ENCODE results near the gene BCL6B. TPM values are rescaled to one million over a fixed set of nuclear protein-coding genes. Genes with fewer than 3 reads are reported as not detected.
"Not testable (repeated sequence)": the region's sequence is repeated elsewhere in the genome, so short reads cannot be mapped to it uniquely, and the experiment has no call there.

BCL6B gene, protein sequence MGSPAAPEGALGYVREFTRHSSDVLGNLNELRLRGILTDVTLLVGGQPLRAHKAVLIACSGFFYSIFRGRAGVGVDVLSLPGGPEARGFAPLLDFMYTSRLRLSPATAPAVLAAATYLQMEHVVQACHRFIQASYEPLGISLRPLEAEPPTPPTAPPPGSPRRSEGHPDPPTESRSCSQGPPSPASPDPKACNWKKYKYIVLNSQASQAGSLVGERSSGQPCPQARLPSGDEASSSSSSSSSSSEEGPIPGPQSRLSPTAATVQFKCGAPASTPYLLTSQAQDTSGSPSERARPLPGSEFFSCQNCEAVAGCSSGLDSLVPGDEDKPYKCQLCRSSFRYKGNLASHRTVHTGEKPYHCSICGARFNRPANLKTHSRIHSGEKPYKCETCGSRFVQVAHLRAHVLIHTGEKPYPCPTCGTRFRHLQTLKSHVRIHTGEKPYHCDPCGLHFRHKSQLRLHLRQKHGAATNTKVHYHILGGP
- total RNA-seq (ENCODE audit: insufficient read depth, low replicate concordance): 35.2 TPM

DNA sequence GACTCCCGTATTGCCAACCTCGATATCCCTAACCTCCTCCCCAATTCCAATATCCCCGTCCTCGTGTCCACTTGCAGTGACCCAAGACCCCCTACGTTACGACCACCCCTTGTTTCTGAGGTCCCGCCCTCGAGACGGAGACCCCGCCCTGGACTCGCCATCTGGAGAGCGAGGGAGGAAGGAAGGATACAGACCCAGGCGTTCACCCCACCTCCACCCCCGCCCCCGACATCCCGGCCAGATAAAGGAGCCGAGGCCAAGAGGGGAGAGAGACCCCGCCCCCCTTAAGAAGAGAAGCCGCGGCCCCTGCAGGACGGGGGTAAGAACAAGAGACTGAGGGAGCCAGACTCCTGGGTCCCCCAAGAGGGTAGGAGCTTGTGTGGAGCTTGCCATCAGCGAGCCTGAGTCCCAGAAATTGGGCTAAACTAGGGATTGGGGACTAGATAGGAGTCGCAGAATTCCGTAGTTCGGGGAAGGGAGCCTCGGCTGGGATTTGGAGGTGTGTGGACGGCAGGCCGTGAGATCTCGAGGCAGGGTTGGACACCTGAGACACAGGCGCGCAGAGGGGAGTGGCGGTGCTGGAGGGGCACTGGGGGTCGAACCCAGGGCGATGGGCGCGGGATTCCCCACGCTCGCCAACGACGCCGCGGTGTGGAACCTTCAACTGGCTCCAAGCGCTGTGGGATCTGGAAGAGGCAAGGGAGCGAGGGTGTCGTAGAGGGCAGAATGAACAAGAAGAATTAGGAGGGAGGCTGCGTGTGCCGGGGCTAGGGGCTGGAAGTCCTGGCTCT lies at the start of gene BCL6B:
Gene BCL6B, plus strand, starts transcription at position 270 of the 791 bp plus-strand sequence. CDS start 622 bp downstream, outside the sequence.
- DNase-seq (ENCODE audit: low spot score): no peak

DNA sequence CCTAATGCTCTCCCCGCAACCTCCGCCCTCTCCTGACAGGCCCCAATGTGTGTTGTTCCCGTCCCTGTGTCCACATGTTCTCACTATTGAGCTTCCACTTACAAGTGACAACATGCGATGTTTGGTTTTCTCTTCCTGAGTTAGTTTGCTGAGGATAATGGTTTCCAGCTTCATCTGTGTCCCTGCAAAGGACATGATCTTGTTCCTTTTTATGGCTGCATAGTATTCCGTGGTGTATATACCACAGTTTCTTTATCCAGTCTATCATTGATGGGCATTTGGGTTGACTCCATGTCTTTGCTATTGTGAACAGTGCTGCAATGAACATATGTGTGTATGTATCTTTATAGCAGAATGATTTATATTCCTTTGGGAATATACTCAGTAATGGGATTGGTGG lies 43.4 kb upstream of the BCL6B start:
- DNase-seq (ENCODE audit: low spot score): not testable (repeated sequence)

DNA sequence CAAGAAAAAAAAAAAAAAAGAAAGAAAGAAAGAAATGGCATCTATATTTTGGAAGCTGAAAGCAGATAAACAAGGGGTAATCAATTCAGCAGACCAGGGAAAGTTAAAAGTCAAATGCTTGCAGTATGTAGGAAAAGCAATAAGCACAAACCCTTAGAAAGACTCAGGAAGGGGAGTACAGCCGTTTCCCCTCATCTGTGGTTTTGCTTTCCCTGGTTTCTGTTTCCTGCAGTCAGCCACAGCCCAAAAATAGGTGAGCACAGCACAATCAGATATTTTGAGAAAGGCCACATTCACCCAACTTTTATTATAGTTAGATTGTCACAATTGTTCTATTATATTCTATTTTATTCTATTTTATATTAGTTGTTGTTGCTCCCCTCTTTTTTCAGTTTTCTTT lies 41.4 kb upstream of the BCL6B start:
- no peak for DNase-seq (ENCODE audit: low spot score)

DNA sequence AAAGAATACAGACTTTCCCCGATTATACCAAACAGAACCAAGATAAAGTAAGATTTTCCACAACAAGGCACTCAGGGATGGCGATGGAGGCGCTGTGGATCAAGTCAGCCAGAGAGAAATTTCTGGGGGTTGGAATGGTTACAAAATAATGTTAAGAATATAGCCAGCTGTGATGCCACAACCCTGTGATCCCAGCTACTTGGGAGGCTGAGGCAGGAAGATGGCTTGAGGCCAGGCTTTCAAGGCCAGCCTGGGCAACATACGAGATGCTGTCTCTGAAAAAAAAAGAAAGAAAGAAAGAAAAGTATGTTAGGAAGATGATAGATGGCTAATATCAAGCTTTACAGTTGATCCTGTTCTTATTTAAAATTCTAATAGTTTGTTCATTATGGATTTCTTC lies 37.6 kb upstream of the BCL6B start:
- no peak for DNase-seq (ENCODE audit: low spot score)

DNA sequence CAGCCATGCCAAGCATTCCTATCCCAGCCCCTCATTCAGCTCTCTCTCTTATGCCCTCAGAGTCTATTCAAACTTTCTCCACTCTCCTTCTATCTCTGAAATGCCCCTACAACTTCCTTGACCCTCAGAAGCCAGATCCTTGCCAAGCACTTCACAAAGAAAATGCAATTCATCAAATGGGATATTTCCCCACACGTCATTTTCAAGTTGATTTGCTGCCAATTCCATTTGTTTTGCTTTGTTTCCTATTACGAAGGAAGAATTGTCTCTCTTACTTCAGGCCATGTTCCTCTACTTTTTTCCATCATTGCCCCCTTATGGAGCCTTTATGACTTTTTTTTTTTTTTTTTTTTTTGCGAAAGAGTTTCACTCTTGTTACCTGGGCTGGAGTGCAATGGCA lies 36.2 kb upstream of the BCL6B start:
- DNase-seq (ENCODE audit: low spot score): no peak

DNA sequence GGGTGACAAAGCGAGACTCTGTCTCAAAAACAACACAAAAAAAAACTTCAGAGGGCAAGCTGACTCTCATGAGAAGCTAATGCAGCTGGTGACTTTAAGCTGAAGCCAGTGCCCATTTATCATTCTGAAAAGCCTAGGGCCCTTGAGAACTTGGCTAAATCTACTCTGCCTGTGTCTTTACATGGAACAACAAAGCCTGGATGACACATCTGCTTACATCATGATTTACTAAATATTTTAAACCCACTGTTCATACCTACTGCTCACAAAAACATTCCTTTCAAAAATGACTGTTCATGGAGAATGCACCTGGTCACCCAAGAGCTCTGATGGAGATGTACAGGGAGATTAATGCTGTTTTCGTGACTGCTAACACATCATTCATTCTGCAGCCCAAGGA lies 33.1 kb upstream of the BCL6B start:
- no peak for DNase-seq (ENCODE audit: low spot score)

DNA sequence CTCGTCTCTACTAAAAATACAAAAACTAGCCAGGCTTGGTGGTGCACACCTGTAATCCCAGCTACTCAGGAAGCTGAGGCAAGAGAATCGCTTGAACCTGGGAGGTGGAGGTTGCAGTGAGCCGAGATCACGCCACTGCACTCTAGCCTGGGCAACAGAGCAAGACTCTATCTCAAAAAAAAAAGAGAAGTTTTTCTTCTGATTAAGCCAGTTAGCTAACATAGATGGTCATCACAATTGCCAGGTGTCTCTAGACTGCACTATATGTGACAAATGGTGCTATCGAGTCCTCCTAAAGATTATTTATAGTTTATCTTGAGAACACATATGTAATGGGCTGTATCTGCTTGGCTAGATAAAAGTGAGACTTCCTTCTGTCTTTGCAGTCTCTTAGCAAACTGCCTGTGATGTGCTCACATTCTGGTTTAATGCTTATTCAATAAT lies 29.2 kb upstream of the BCL6B start:
- not testable (repeated sequence) for DNase-seq (ENCODE audit: low spot score)

DNA sequence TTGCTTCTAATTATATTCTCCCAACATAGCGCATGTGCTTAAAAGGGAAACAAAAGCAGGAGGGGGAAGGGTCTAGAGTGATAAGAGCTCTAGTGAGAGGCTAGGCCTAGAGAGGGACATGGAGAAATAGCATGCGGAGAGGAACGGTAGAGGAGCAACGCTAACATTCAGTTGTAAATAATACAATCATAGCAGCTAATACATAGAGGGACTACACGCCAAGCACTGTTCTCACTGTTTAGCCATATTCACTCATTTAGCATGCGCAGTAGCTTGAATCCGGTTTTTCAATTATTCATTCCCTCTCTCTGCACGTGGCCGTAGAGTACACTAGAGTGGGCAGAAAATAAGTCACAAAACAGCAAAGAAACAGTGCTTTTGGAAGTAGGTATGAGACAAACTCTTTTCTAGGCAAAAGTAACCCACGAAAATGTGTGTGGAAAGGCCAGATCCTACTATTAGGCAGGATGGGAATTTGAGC lies 28.7 kb upstream of the BCL6B start:
- DNase-seq (ENCODE audit: low spot score): no peak

DNA sequence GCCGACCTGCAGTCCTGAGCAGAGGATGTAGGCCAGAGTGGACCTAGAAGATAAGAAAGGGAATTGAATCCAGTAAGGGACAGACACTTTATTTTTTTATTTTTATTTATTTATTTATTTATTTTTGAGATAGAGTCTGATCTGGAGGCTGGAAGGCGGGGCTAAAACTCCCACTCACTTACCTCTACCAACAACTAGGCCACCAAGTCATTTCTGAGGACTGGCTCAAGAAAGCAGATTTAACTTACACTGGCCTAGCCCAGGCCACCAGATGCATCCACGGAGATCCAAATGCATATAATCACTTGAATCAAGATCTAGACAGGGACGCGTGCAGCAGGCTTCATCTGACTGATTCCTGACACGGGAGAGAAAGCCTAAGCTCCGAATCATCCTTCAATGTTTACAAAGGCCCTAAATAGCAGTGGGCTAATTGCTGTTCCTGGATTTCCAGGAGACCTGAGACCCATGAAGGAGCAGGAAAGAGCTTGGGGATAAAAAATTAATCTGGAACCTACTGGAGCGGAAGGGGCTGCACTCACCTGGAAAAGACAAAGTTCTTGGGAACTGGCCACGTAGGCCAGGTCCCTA lies 28.1 kb upstream of the BCL6B start:
- DNase-seq (ENCODE audit: low spot score): no peak

DNA sequence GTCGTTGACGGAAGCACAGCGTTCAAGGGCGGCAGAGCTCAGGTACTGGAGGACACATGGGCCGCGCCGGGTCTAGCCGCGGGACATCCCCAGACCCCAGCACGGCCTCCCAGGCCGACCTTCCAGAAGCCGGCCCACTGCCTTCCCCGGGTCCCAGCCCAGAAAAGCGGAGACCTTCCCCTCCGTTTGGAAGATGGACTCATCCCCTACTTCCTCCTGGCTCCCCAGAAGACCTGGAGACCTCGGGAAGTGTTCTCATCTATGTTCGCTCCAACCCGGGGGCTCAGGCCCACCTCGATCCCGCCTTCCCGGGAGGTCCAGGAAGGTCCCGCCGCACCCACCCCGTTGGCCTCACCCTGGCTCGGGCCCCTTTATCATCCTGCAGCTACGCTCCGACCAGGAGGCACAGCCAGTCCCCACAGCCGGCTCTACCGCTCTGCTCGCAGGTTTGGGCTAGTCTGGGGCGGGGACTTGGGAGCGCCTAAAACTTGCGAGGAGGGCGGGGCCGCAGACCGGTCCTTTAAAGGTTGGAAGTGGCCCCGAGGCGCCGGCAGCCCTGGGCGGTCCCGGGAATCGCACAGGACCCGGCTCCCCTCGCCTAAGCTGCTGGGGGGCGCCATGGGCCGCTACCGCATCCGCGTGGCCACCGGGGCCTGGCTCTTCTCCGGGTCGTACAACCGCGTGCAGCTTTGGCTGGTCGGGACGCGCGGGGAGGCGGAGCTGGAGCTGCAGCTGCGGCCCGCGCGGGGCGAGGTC lies 27.2 kb upstream of the BCL6B start, which contains the start of gene ALOX12:
Gene ALOX12, plus strand, starts transcription at position 550 of the 756 bp plus-strand sequence. Its CDS starts 69 bp downstream, at position 619.
- DNase-seq (ENCODE audit: low spot score): peak; percentile 27

DNA sequence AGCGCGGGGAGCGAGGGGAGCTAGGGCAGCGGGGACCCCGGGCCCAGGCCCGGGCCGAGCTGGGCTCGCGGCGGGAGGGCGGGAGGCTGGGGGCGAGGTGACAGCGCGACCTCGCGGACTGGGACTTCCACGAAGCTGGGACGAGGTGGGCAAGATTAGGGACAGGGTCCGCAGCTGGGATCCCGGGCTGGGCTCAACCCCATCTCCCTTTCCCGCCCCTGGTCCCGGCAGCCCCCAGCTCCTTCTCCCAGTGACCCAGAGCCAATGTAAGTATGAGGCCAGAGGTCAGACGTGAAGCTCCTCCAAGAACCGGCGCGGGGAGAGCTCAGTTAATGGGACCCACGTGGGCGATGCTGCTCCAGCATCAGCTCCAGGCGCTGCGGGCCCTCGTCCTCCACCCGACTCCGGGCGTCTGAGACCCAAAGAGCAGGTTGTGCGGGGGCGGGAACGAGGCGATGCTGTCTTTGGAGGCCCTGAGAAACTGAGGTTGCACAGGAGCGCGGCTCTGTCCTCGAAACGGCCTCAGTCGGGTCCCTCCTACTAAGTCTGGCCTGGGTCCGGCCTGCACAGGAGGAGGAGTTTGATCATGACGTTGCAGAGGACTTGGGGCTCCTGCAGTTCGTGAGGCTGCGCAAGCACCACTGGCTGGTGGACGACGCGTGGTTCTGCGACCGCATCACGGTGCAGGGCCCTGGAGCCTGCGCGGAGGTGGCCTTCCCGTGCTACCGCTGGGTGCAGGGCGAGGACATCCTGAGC lies 26.4 kb upstream of the BCL6B start:
- no peak for DNase-seq (ENCODE audit: low spot score)

DNA sequence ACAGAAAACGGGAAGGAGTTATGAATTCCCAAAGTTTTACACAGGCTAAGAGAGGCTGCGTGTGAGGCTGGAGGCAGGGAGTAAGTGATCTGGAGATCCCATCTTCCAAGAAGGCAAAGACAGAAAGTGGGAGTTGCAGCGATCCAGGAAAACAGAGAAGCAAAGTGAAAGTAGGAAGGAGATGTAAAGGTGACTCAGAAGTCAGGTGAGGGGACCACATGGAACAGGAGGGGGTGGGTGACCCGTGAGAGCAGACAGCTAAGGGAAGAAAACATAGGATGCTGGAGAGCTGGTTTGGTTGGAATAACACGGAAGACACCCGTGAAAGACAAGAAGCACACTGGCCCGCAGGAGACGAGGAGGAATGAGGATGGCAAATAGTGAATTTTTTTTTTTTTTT lies 25.7 kb upstream of the BCL6B start:
- no peak for DNase-seq (ENCODE audit: low spot score)

DNA sequence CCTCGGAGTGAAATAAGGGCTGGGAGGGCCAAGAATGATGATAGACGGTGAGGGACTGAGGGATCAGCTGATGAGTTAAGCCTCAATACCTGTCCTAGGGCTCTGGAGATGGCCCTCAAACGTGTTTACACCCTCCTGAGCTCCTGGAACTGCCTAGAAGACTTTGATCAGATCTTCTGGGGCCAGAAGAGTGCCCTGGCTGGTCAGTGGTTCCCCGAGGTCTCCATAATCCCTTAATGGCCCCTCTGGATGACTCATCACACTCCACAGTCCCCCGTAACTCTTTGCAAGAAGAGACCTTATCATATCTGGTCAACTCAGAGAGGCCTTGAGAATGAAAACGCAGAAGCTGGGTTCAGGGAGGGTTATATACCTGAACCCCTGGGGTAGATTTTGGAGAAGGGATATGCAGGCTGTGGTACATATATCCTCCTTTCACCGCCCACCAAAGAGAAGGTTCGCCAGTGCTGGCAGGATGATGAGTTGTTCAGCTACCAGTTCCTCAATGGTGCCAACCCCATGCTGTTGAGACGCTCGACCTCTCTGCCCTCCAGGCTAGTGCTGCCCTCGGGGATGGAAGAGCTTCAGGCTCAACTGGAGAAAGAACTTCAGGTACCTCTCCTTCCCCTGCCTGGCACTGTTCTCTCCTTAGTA lies 23.9 kb upstream of the BCL6B start:
- DNase-seq (ENCODE audit: low spot score): no peak

DNA sequence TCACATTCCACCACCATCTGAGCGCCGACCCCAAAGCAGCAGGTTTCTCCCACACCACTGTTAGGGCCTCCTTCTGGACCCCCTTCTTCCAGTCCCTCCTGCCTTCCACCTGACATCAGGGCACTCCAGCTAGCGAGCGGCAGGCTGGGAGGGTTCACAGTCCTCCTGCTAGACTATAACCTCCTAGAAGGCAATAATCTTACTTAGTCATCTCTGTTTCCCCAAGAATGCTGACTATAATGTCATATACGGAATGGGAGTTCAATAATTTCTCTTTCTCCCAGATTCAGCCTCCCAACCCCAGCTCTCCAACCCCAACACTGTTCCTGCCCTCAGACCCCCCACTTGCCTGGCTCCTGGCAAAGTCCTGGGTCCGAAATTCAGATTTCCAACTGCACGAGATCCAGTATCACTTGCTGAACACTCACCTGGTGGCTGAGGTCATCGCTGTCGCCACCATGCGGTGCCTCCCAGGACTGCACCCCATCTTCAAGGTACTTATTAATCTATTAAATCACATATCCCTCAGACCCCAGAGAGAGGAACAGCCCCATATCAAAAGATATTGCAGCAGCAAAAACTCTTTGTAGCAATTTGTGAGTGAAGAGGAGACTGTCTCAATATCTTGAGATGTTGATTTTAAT lies 21.4 kb upstream of the BCL6B start:
- DNase-seq (ENCODE audit: low spot score): no peak

DNA sequence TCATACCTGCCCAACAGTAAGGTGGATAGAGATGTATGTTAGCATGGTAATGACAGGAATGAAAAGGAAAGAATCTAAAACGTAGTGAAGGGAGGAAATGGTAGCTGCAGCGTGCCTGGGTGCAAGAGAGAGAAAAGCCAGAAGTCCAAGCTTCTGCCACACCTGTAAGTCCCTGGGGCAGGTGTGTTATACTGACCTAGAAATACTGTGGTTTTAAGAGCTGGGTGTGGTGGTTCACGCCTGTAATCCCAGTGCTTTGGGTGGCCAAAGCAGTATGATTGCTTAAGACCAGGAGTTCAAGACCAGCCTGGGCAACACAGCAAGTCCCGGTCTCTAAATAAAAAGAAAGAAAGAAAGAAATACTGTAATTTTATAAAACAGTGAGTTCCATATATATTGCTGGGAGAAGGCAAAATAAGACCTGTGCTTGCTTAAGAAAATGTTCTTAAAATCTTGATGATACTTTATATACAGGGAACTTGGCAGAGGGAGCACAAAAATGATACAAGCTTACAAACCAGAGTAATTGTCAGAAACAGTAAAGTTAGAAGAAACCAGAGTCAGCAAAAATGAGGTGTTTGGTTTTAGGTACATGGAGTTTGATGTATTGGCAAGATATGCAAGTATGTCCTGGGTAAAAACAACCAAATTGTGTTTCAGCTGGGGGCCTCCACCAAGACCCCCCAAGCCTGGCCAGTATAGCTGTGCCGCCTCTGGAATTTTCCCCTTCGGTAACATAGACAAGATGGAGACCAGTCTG lies 20.4 kb upstream of the BCL6B start:
- DNase-seq (ENCODE audit: low spot score): no peak

DNA sequence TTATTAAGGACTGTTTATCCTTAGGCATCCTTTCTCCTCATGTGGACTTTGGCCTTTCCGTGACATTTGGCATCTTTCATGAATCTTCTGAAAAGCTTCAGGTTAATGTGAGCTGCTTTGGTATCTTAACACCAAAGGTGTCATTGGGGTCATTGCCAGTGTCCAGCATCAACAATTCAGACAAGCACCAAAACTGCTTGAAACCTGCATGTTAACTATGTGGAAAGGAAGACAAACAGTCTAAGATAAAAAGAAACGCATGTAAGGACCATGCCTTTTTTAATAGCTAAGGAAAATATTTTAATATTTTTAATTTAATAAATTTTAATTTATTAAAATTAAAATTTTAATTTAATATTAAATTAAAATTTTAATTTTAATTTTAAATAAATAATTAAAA lies 19.1 kb upstream of the BCL6B start:
- DNase-seq (ENCODE audit: low spot score): no peak

DNA sequence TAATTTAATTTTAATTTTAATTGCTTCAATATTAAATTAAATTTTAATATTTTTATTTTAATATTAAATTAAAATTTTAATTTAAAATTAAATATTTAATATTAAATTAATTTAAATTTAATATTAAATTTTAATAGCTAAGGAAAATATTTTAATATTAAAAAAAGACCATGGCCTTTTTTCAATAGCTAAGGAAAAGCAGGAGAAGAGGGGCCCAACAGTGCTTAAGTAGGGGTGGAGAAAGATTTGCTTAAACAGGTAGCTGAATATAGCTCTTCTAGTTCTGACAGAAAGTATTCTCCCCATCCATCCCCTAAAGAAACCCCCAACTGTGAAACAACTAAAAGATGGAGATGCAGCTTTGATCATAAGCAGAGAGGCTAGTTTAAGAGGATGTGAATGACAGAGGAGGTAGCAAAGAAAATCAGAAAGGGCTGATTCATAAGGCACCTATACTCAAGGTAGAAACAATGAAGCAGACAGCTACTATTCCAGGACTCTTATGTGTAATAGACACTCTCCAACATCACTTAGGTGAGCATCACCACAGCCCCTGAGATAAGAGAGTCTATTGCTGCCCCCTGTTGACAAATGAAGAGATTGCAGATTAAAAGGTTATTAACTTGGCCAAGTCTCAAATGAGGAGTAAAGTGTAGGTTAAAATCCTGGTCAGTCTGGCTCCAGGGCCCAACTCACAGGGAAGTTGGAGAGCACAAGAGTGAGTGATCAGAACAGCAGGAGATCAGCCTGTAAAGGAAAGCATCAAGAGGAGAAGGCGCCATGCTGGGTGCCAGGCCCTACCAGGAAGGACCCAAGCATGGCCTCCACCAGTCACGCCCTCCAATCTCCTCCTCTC lies 18.2 kb upstream of the BCL6B start:
- DNase-seq (ENCODE audit: low spot score): peak; percentile 79

DNA sequence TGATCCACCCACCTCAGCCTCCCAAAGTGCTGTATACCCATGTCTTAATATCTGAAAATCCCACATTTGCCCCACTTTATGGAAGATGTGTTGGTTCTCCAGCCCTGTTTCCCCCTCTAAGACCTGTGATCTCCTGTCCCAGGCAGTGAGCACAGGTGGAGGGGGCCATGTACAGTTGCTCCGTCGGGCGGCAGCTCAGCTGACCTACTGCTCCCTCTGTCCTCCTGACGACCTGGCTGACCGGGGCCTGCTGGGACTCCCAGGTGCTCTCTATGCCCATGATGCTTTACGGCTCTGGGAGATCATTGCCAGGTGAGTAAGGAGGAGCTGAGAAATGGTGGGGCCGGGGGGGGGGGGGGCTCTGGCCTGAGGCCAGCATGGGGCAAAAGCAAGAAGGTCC lies 17.1 kb upstream of the BCL6B start:
- DNase-seq (ENCODE audit: low spot score): no peak

Data from umbilical cord (tissue), 2 donors.